IMR-90 (cell line): ENCODE results near the gene POLR2M. TPM values are rescaled to one million over a fixed set of nuclear protein-coding genes. Genes with fewer than 3 reads are reported as not detected.

Source experiments
- ATAC-seq: fragments of 200-7000 bp; cut with Tn5 transposase; 2 replicates; pipeline ENCODE4 v1.9.1; 2020; ENCODE audit warnings: low read depth, mild to moderate bottlenecking, moderate library complexity
- BruUV-seq: library from RNA; stranded (reverse); fragments of 400-500 nt; replicated peaks from 2 replicates; lab custom pipeline; 2021; lab: Mats Ljungman, UMichigan
- CTCF ChIA-PET: fragments of 300-600 bp; formaldehyde crosslinking; extraction: SDS; loops from one replicate; lab custom pipeline; 2021; ENCODE audit warnings: antibody characterized with exemption; lab: Yijun Ruan, JAX
- POLR2A ChIA-PET: fragments of 300-600 bp; sonication (Branson Sonifier 250); formaldehyde crosslinking; loops from one replicate; lab custom pipeline; 2022; ENCODE audit warnings: antibody characterized with exemption; ENCODE audit not compliant: unreplicated experiment; lab: Charles Lee
- DNase-seq: peaks from one replicate; pipeline ENCODE4 v3.0.0; 2013
- H2AFZ ChIP-seq: replicated peaks from 2 replicates; pipeline ENCODE3; 2013; ENCODE audit warnings: low read length, mild to moderate bottlenecking; ENCODE audit not compliant: poor library complexity
- H2AK5ac ChIP-seq: 2 replicates; pipeline ENCODE4 v1.6.1; 2013; ENCODE audit warnings: low read depth, low read length, inconsistent platforms
- H2AK9ac ChIP-seq: replicated peaks from 2 replicates; pipeline ENCODE3; 2013; ENCODE audit warnings: mild to moderate bottlenecking, low read depth, low read length, moderate library complexity; ENCODE audit not compliant: poor library complexity
- H2BK120ac ChIP-seq: 2 replicates; pipeline ENCODE4 v1.6.1; 2013; ENCODE audit warnings: low read depth, low read length, inconsistent platforms
- H2BK15ac ChIP-seq: 3 replicates; pipeline ENCODE4 v1.6.1; 2013; ENCODE audit warnings: low read depth, low read length, inconsistent platforms
- H2BK20ac ChIP-seq: 2 replicates; pipeline ENCODE4 v1.6.1; 2013; ENCODE audit warnings: low read depth, mild to moderate bottlenecking, inconsistent platforms, low read length, moderate library complexity
- H2BK5ac ChIP-seq: 2 replicates; pipeline ENCODE4 v1.6.1; 2013; ENCODE audit warnings: mild to moderate bottlenecking, low read depth, low read length, inconsistent platforms; ENCODE audit not compliant: poor library complexity, severe bottlenecking
- H3K14ac ChIP-seq: replicated peaks from 2 replicates; pipeline ENCODE4 v1.6.1; 2013; ENCODE audit warnings: low read depth, low read length, inconsistent platforms
- H3K18ac ChIP-seq: 2 replicates; pipeline ENCODE4 v1.6.1; 2013; ENCODE audit warnings: low read depth, low read length, control low read depth
- H3K23ac ChIP-seq: 2 replicates; pipeline ENCODE4 v1.6.1; 2013; ENCODE audit warnings: low read depth, low read length, inconsistent platforms
- H3K27ac ChIP-seq: 2 replicates; pipeline ENCODE4 v1.5.1; 2013; ENCODE audit warnings: mild to moderate bottlenecking, control low read depth, low read length; ENCODE audit not compliant: insufficient read depth
- H3K27me3 ChIP-seq: 2 replicates; pipeline ENCODE4 v1.6.1; 2013; ENCODE audit warnings: low read length; ENCODE audit not compliant: control insufficient read depth, insufficient read depth
- H3K36me3 ChIP-seq: 2 replicates; pipeline ENCODE4 v1.6.1; 2013; ENCODE audit warnings: low read length, mixed read lengths; ENCODE audit not compliant: control insufficient read depth, insufficient read depth
- H3K4ac ChIP-seq: 2 replicates; pipeline ENCODE4 v1.6.1; 2013; ENCODE audit warnings: low read depth, low read length, inconsistent platforms
- H3K4me1 ChIP-seq: 2 replicates; pipeline ENCODE4 v1.6.1; 2013; ENCODE audit warnings: low read length, mixed read lengths; ENCODE audit not compliant: control insufficient read depth, insufficient read depth
- H3K4me2 ChIP-seq: 2 replicates; pipeline ENCODE4 v1.6.1; 2013; ENCODE audit warnings: low read depth, mild to moderate bottlenecking, control low read depth, low read length, moderate library complexity
- H3K4me3 ChIP-seq: 2 replicates; pipeline ENCODE4 v1.5.1; 2013; ENCODE audit warnings: low read depth, mild to moderate bottlenecking, control low read depth, low read length, moderate library complexity; ENCODE audit not compliant: insufficient read depth
- H3K56ac ChIP-seq: 2 replicates; pipeline ENCODE4 v1.6.1; 2013; ENCODE audit warnings: low read length, inconsistent platforms; ENCODE audit not compliant: insufficient read depth; ENCODE audit errors: extremely low read depth
- H3K79me1 ChIP-seq, 2 experiments: 2 replicates each; pipeline ENCODE4 v1.6.1; 2013; ENCODE audit warnings: low read length in 2 of 2, inconsistent platforms in 1 of 2, low read depth in 1 of 2
- H3K9ac ChIP-seq: 2 replicates; pipeline ENCODE4 v1.6.1; 2013; ENCODE audit warnings: low read depth, low read length, control low read depth
- H3K9me1 ChIP-seq: 2 replicates; pipeline ENCODE4 v1.6.1; 2013; ENCODE audit warnings: low read length, inconsistent platforms; ENCODE audit not compliant: insufficient read depth
- H3K9me3 ChIP-seq: 2 replicates; pipeline ENCODE4 v1.6.1; 2013; ENCODE audit warnings: low read length; ENCODE audit not compliant: control insufficient read depth, insufficient read depth
- H4K20me1 ChIP-seq: 2 replicates; pipeline ENCODE4 v1.6.1; 2013; ENCODE audit warnings: low read length, inconsistent platforms; ENCODE audit not compliant: insufficient read depth
- H4K5ac ChIP-seq: 2 replicates; pipeline ENCODE4 v1.6.1; 2013; ENCODE audit warnings: mild to moderate bottlenecking, low read depth, low read length, control low read depth
- H4K8ac ChIP-seq, 2 experiments: 2 replicates each; pipeline ENCODE4 v1.6.1; 2013; ENCODE audit warnings: low read depth in 2 of 2, low read length in 2 of 2, control low read depth in 1 of 2, inconsistent platforms in 1 of 2
- H4K91ac ChIP-seq: 2 replicates; pipeline ENCODE4 v1.6.1; 2013; ENCODE audit warnings: low read depth, low read length, inconsistent platforms; ENCODE audit not compliant: insufficient read depth
- BHLHE40 ChIP-seq: fragments of 150-350 bp; IDR thresholded peaks from 2 replicates; pipeline ENCODE4 v1.6.1; 2016; ENCODE audit warnings: mild to moderate bottlenecking, low read depth, low read length
- CEBPB ChIP-seq: IDR thresholded peaks from 2 replicates; pipeline ENCODE4 v1.6.1; 2012; ENCODE audit warnings: low read depth, low read length, improper control_type of control experiment
- CHD1 ChIP-seq: IDR thresholded peaks from 2 replicates; pipeline ENCODE4 v1.6.1; 2012; ENCODE audit warnings: low read depth, low read length, improper control_type of control experiment
- FOS ChIP-seq: fragments of 150-350 bp; IDR thresholded peaks from 2 replicates; pipeline ENCODE4 v1.6.1; 2016; ENCODE audit warnings: low read depth, low read length
- MAFK ChIP-seq: IDR thresholded peaks from 2 replicates; pipeline ENCODE4 v1.6.1; 2012; ENCODE audit warnings: low read depth, low read length, improper control_type of control experiment
- MAZ ChIP-seq: IDR thresholded peaks from 2 replicates; pipeline ENCODE4 v1.6.1; 2012; ENCODE audit warnings: low read depth, mild to moderate bottlenecking, low read length, improper control_type of control experiment, moderate library complexity, borderline replicate concordance
- MXI1 ChIP-seq: IDR thresholded peaks from 2 replicates; pipeline ENCODE4 v1.6.1; 2012; ENCODE audit warnings: low read depth, mild to moderate bottlenecking, low read length, moderate library complexity, borderline replicate concordance
- NFE2L2 ChIP-seq: fragments of 150-350 bp; IDR thresholded peaks from 2 replicates; pipeline ENCODE4 v1.6.1; 2016; ENCODE audit warnings: low read depth, mild to moderate bottlenecking, low read length
- POLR2A ChIP-seq: IDR thresholded peaks from 2 replicates; pipeline ENCODE4 v1.6.1; 2012; ENCODE audit warnings: mild to moderate bottlenecking, low read depth, low read length
- RCOR1 ChIP-seq: IDR thresholded peaks from 2 replicates; pipeline ENCODE4 v1.6.1; 2012; ENCODE audit warnings: mild to moderate bottlenecking, low read length, improper control_type of control experiment; ENCODE audit not compliant: insufficient replicate concordance
- RFX5 ChIP-seq: IDR thresholded peaks from 2 replicates; pipeline ENCODE4 v1.8.0; 2012; ENCODE audit warnings: low read depth, mild to moderate bottlenecking, low read length, moderate library complexity
- SMC3 ChIP-seq: fragments of 150-350 bp; IDR thresholded peaks from 2 replicates; pipeline ENCODE4 v1.6.1; 2016; ENCODE audit warnings: low read depth, mild to moderate bottlenecking, antibody characterized with exemption, low read length, moderate library complexity
- WGBS, 2 experiments: methylation state at CpG; one replicate each; pipeline versions ENCODE4 v1.1.5 to v1.1.7; 2013; ENCODE audit warnings: missing lambda C conversion rate in 2 of 2; ENCODE audit not compliant: insufficient read length in 1 of 2; ENCODE audit errors: extremely low coverage in 2 of 2; 5-methylcytosine and 5-hydroxymethylcytosine counted together
- dilution Hi-C: fragments of 300-500 bp; cut with HindIII; formaldehyde crosslinking; loops from one replicate; pipeline ENCODE4 v1.14.3; 2018; ENCODE audit warnings: low sequenced_read_pairs; ENCODE audit not compliant: unreplicated experiment
- in situ Hi-C: fragments of 300-500 bp; cut with MboI; formaldehyde crosslinking; loops from 3 replicates; pipeline ENCODE4 v1.14.3; 2019; ENCODE audit warnings: low sequenced_read_pairs, inconsistent platforms, mixed read lengths
- intact Hi-C: fragments of 100-400 bp; cut with micrococcal nuclease; formaldehyde crosslinking; loops from 2 replicates; pipeline ENCODE4 v1.10.0; 2022
- polyA plus RNA-seq, 3 experiments: library from polyadenylated mRNA; depleted of rRNA; stranded (reverse); fragments of >200 nt; gene quantifications; 2 replicates each; pipeline ENCODE4 v1.2.3, GENCODE V29; 2012; ENCODE audit warnings: low replicate concordance in 1 of 3
- total RNA-seq: library from RNA; depleted of rRNA; stranded (reverse); fragments of >200 nt; gene quantifications from 2 replicates; pipeline ENCODE4 v1.2.3, GENCODE V29; 2012
- TF ChIP-seq, protein P1 (sequence below): fragments of 150-350 bp; IDR thresholded peaks from 2 replicates; pipeline ENCODE4 v1.6.1; 2017; ENCODE audit warnings: mild to moderate bottlenecking, antibody characterized with exemption, low read length, low read depth
- TF ChIP-seq, protein P2 (sequence below): fragments of 150-350 bp; IDR thresholded peaks from 2 replicates; pipeline ENCODE4 v1.6.1; 2016; ENCODE audit warnings: low read depth, mild to moderate bottlenecking, low read length, moderate library complexity, borderline replicate concordance

The POLR2M gene
- total and polyA plus RNA-seq, 2 of the 4 experiments (the other 2 are of a cell fraction), result 60.8 to 117 TPM

DNA sequence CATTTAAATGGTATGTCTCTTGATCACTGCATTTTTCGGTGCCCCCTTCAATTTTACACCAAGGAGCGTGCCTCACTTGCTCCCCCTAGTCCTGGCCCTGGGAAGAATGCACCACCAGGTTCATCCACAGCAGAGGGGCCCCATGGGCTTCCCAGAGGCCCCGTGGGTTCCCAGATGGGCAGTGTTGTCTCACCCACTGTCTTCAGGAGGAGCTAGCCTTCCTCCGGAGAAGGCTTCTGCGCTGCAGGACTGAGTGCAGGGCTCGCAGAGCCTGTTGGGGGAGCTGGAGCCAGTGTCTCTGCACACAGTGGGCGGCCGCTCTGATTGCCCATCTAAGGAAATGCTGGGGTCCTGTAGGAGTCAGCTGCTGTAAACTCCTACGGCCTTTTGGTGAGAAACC lies 45.9 kb downstream of the POLR2M start:
- Histone ChIP-seq H3K4me1 (no peaks in the 10 kb centered on the region), H3K14ac (no peak overlapping the region), H3K18ac (no peak overlapping the region), H2AK9ac (no peak overlapping the region), H3K23ac (no peak overlapping the region), H3K36me3 (no peaks in the 10 kb centered on the region), H3K4me2 (no peak overlapping the region), H4K5ac (no peak overlapping the region), H2AFZ (no peak overlapping the region), H2BK20ac (no peak overlapping the region), H2AK5ac (no peak overlapping the region), H2BK15ac (no peak overlapping the region), H4K20me1 (no peaks in the 10 kb centered on the region), H3K4me3 (no peak overlapping the region), H2BK120ac (no peak overlapping the region), H3K9ac (no peak overlapping the region), H3K4ac (no peak overlapping the region), H3K27me3 (no peaks in the 10 kb centered on the region; the same call in 1 of the 2 replicates), H2BK5ac (no peak overlapping the region), H3K27ac (no peak overlapping the region), H3K79me1 (no peaks in the 10 kb centered on the region), H4K8ac (no peak overlapping the region), H3K9me1 (no peaks in the 10 kb centered on the region), H4K91ac (no peak overlapping the region), H3K56ac (no peak overlapping the region), H3K9me3 (no peaks in the 10 kb centered on the region)
- no TSS peak for BruUV-seq
- ATAC-seq (peak; percentile 81), DNase-seq (no peak)
- intact Hi-C loops (loop anchor here (5.0 kb wide), 3 partner anchors 85 to 430 kb away; partner anchors contain the start of gene ALDH1A2), in situ Hi-C loops (no loop called here), dilution Hi-C loops (no loop called here)
- TF ChIP-seq SMC3, result no peak
- TF ChIP-seq RFX5, result no peak
- TF ChIP-seq RCOR1, result no peak
- TF ChIP-seq MXI1, result no peak
- TF ChIP-seq, protein P1, sequence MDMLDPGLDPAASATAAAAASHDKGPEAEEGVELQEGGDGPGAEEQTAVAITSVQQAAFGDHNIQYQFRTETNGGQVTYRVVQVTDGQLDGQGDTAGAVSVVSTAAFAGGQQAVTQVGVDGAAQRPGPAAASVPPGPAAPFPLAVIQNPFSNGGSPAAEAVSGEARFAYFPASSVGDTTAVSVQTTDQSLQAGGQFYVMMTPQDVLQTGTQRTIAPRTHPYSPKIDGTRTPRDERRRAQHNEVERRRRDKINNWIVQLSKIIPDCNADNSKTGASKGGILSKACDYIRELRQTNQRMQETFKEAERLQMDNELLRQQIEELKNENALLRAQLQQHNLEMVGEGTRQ, result no peak
- no peak for TF ChIP-seq MAFK
- TF ChIP-seq BHLHE40, result no peak
- TF ChIP-seq CEBPB, result no peak
- no peak for TF ChIP-seq POLR2A
- TF ChIP-seq FOS, result no peak
- no peak for TF ChIP-seq MAZ
- no peak for TF ChIP-seq CHD1
- no peak for TF ChIP-seq NFE2L2
- TF ChIP-seq, protein P2, sequence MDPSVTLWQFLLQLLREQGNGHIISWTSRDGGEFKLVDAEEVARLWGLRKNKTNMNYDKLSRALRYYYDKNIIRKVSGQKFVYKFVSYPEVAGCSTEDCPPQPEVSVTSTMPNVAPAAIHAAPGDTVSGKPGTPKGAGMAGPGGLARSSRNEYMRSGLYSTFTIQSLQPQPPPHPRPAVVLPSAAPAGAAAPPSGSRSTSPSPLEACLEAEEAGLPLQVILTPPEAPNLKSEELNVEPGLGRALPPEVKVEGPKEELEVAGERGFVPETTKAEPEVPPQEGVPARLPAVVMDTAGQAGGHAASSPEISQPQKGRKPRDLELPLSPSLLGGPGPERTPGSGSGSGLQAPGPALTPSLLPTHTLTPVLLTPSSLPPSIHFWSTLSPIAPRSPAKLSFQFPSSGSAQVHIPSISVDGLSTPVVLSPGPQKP, result no peak
- CTCF ChIA-PET, result no interaction called here
- WGBS, 2 experiments, result 17% methylated on average over 3 of the region's 9 CpGs; no CpG with 5 or more reads in 1 of the 2 experiments
- POLR2A ChIA-PET, result no interaction called here
